ES-I3 (cell line): ENCODE data around the gene SPDYE2.
"Not testable (repeated sequence)": the region's sequence is repeated elsewhere in the genome, so short reads cannot be mapped to it uniquely, and the experiment has no call there.

Experiments
- H3K36me3 ChIP-seq: 2 replicates; pipeline ENCODE4 v1.6.1; 2013; ENCODE audit warnings: mild to moderate bottlenecking, low read length, control low read depth, moderate library complexity; ENCODE audit not compliant: insufficient read depth
- H3K4me1 ChIP-seq: 2 replicates; pipeline ENCODE4 v1.6.1; 2013; ENCODE audit warnings: mild to moderate bottlenecking, control low read depth, low read length; ENCODE audit not compliant: insufficient read depth
- H3K9ac ChIP-seq: 2 replicates; pipeline ENCODE4 v1.6.1; 2013; ENCODE audit warnings: low read depth, mild to moderate bottlenecking, low read length, moderate library complexity
- H3K9me3 ChIP-seq: 2 replicates; pipeline ENCODE4 v1.6.1; 2013; ENCODE audit warnings: mild to moderate bottlenecking, low read length, moderate library complexity; ENCODE audit not compliant: control insufficient read depth, insufficient read depth

Gene SPDYE2

GRCh38 chr7:102527182-102527581 is 23.8 kb upstream of the SPDYE2 start:
- H3K9ac ChIP-seq, H3K36me3 ChIP-seq: not testable (repeated sequence)

DNA sequence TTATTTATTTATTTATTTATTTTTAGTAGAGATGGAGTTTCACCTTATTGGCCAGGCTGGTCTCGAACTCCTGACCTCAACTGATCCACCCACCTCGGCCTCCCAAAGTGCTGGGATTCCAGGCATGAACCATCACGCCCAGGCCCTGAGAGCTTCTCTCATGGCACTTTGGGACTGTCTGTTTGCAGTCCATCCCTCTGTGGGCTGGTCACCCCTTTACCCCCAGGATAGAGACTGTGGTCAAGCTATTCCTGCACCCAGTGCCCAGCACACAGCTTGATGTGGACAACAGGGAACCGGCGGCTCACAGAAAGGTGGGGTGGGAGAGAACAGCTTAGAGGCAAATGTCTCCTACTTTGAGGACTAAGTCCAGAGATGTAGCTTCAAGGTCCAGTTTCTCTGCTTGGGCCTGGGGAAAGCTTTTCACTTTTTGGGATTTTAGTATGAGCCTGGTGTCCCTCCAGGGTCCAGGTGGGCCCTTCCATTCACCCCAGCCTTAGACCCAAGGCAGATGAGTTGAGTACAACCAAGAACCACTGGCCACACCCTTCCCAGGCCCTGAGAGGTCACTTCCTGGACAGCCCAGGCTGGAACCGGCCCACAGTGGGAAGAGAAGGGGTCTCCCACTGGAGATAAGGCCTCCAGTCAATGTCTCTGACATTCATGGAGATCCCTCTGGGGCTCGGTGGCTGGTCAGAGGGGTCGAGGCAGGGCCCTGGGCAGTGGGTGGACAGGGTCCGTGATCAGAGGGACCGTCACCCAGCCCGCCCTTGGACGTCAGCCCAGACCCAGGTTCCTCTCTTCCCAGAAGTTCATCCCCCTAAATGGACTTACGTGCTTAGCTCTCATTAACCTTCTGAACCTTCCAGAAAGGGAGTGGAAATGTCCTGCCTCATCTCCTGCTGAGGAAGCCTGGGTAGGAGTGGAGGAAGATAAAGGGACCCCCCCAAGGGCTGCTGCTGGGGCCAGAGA is 22.9 kb upstream of the SPDYE2 start:
- H3K9me3 ChIP-seq, H3K4me1 ChIP-seq, H3K36me3 ChIP-seq, H3K9ac ChIP-seq: not testable (repeated sequence)

More at GRCh38 chr7:102527182-102527581, 23.8 kb upstream of the SPDYE2 start:
- not testable (repeated sequence) for H3K9me3 ChIP-seq, H3K4me1 ChIP-seq

- H3K9me3 ChIP-seq, H3K36me3 ChIP-seq, H3K4me1 ChIP-seq, H3K9ac ChIP-seq: not testable (repeated sequence)
These were observed 19.4 kb upstream of the SPDYE2 start for GRCh38 chr7:102531583-102531982.

- H3K36me3 ChIP-seq, H3K9ac ChIP-seq, H3K9me3 ChIP-seq, H3K4me1 ChIP-seq: not testable (repeated sequence)
These were observed 18.9 kb upstream of the SPDYE2 start for GRCh38 chr7:102532127-102532526.

- not testable (repeated sequence) for H3K4me1 ChIP-seq, H3K9ac ChIP-seq, H3K9me3 ChIP-seq, H3K36me3 ChIP-seq
These were observed 15.9 kb upstream of the SPDYE2 start for GRCh38 chr7:102535062-102535615.

DNA sequence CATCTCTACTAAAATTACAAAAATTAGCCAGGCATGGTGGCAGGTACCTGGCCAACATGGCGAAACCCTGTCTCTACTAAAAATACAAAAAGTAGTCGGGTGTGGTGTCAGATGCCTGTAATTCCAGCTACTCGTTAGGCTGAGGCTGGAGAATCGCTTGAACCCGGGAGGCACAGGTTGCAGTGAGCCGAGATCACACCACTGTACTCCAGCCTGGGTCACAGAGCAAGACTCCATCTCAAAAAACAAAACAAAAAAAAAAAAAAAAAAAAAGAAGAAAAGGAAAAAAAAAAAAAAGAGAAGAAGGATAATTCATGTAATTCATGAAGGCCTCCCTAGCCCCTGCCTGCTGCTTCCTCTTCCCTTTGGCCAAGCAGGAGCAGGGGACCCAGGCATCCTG is 10.4 kb upstream of the SPDYE2 start:
- H3K4me1 ChIP-seq, H3K9me3 ChIP-seq, H3K36me3 ChIP-seq, H3K9ac ChIP-seq: not testable (repeated sequence)

DNA sequence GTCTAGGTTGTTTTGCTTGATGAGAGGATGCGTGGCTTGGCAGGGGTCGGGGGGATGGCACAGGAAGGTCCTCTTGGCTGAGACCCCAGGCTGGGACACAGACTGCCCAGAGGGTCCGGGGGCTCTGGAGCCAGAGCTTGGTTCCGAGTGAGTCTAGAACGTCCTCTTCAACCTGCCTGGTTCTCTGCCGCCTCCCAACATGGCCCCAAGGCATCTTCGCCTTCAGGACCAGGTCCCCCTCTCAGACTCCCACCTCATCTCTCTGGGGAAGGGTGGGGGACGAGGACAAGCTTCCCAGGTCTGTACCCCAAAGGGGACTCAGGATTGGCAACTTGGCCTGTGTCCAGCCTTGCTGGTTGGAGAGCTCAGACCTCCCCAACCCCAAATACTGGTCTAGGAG is 8.9 kb upstream of the SPDYE2 start:
- not testable (repeated sequence) for H3K36me3 ChIP-seq, H3K9ac ChIP-seq, H3K9me3 ChIP-seq, H3K4me1 ChIP-seq

DNA sequence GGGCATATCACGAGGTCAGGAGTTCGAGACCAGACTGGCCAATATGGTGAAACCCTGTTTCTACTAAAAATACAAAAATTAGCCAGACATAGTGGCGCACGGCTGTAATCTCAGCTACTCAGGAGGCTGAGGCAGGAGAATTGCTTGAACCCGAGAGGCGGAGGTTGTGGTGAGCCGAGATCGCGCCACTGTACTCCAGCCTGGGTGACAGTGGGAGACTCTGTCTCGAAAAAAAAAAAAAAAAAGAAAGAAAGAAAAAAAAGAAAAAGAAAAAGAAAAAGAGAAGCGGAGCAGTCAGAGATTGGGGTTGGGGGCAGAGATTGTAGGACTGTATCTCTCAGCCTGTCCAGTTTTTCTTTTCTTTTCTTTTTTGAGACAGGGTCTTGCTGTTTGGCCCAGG is 8.3 kb upstream of the SPDYE2 start:
- H3K9ac ChIP-seq, H3K9me3 ChIP-seq, H3K4me1 ChIP-seq: not testable (repeated sequence)

DNA sequence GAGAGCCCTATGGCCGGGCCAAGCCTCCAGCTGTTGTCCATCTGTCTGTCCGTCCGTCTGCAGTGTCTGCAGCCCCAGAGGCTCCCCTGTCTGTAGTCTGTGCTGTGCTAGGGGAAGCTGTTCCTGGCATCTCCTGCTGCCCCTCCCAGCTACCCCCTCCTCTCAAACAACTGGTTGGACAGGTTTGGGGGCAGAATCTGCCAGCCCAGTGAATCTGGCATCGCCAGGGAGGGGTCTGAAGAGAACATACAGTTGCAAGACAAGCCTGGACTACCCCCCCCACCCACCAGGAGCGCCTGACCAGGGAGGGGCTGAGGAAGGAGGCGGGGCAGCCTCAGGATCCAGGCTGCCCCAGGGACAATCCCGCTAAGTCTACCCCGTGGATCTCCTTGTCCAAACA is 7.4 kb upstream of the SPDYE2 start, which contains the start of gene UPK3BL2:
UPK3BL2 (minus strand) TSS at position 101 of the 400 bp plus-strand sequence; CDS start at position 41, 60 bp downstream.
- H3K36me3 ChIP-seq, H3K9ac ChIP-seq, H3K4me1 ChIP-seq, H3K9me3 ChIP-seq: not testable (repeated sequence)

More for the DNA sequence above, 8.3 kb upstream of the SPDYE2 start:
- H3K36me3 ChIP-seq: not testable (repeated sequence)

DNA sequence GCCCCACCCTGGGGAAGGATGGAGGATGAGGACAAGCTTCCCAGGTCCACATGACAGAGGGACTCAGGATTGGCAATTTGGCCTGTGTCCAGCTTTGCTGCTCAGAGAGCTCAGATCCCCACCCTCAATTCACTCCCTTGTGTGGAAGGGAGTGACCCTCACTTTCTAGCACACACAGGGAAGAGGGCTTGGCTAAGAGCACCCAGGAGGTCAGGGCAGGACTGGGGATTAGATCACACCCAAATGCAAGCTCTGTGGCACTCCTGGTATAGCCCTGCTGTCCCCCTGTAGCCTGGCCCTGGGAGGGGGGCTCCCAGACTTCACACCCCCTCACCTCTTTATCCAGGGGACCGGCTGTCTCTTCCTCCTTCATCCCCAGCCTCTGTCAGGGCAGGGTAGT is 6.7 kb upstream of the SPDYE2 start:
- not testable (repeated sequence) for H3K4me1 ChIP-seq, H3K9me3 ChIP-seq, H3K36me3 ChIP-seq, H3K9ac ChIP-seq

DNA sequence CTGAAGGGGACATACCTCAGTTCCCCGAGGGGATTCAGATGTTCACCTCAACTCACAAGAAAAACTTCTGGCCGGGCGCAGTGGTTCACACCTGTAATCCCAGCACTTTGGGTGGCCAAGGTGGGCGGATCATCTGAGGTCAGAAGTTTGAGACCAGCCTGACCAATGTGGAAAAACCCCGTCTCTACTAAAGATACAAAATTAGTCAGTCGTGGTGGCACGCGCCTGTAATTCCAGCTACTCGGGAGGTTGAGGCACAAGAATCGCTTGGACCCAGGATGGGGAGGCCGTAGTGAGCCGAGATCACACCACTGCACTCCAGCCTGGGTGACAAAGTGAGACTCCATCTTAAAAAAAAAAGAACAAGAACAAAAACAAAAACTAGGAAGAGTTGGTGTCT is 5.7 kb upstream of the SPDYE2 start:
- H3K9ac ChIP-seq, H3K9me3 ChIP-seq, H3K36me3 ChIP-seq, H3K4me1 ChIP-seq: not testable (repeated sequence)

DNA sequence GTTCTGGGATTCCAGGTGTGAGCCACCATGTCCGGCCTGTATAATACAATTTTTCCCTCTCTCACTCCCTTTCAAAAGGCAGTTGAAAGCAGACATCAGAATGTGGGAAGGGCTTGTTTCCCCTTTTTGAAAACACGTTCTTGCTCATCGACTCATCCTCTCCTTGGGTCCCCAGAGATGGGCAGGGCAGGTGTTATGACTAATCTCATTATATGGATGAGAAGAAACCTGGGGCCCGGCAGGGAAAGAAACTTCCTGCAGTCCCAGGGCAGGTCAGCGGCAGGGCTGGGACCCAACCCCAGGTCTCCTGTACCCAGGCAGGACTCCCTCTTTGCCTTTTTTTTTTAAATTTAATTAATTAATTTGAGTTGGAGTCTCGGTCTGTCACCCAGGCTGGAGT is 4.7 kb upstream of the SPDYE2 start:
- H3K9me3 ChIP-seq, H3K9ac ChIP-seq: not testable (repeated sequence)

GRCh38 chr7:102568620-102569019 is 17.6 kb downstream of the SPDYE2 start:
- not testable (repeated sequence) for H3K4me1 ChIP-seq, H3K9me3 ChIP-seq, H3K36me3 ChIP-seq, H3K9ac ChIP-seq

More for the DNA sequence above, 4.7 kb upstream of the SPDYE2 start:
- not testable (repeated sequence) for H3K4me1 ChIP-seq, H3K36me3 ChIP-seq

GRCh38 chr7:102572261-102573239 is 21.5 kb downstream of the SPDYE2 start, which contains the start of gene POLR2J3:
TSS of gene POLR2J3 (minus strand) at chr7:102572583. CDS start at chr7:102572521, 62 bp downstream.
- not testable (repeated sequence) for H3K36me3 ChIP-seq, H3K9me3 ChIP-seq, H3K4me1 ChIP-seq
- peak within 1 kb of the TSS; percentile 62; the same call in 1 of the 2 replicates for H3K9ac ChIP-seq
